ENCODE data around the gene PRDM8. TPM values are rescaled to one million over a fixed set of nuclear protein-coding genes. Genes with fewer than 3 reads are reported as not detected.
A peak's percentile ranks its signal among the peaks of the same experiment; 100 is the strongest.

The PRDM8 gene
- total RNA-seq, 1 experiment from 2014 or later: 5.3 TPM

DNA sequence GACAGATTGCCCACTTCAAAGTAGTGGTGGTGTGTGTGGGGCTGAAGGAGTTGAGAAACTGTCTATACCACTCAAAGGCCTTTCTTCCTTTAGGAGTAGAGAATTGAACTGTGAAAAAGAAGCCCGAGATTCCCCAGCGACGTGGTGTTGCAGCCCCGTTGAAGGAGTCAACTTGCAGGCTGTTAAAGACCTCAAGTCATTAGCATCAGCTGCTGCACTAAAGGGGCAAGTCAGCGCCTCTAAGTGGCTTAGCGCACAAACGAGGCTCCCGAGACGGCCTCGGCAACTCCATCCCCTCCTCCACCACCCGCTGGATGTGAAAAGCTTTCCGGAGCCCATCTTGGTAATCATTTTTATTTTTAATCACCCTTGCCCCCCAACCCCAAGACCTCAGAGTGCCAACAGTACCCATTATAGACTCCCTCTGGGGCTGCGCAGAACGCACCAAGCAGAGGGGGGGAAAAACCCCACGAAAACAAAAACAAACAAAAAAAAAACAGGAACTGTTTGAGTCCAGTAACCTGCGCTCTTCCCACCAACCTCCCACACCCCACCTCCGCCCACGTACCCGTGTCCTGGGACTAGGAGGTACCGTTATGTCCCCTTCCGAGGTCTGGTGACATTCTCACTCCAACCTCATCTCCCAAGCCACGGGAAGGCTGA lies 913 bp upstream of the PRDM8 start:
- no peak overlapping the region for H3K4me3 ChIP-seq (ENCODE audit: low read depth in 2 of 2, low read length in 2 of 2)
- intact Hi-C loops (cut with micrococcal nuclease; ENCODE audit: unreplicated experiment): no loop called here
- H3K9me3 ChIP-seq (ENCODE audit: control insufficient read depth, insufficient read depth, low read depth, low read length): no peaks in the 10 kb centered on the region
- ChIA-PET POLR2A (no interaction called here), CTCF (no interaction called here)
- in situ Hi-C loops (cut with HindIII; ENCODE audit: low pct_unique_long_range_greater_than_20kb, low sequenced_read_pairs): no loop called here
- no TSS peak for BruUV-seq (replicated peaks)
- TF ChIP-seq, protein P1, sequence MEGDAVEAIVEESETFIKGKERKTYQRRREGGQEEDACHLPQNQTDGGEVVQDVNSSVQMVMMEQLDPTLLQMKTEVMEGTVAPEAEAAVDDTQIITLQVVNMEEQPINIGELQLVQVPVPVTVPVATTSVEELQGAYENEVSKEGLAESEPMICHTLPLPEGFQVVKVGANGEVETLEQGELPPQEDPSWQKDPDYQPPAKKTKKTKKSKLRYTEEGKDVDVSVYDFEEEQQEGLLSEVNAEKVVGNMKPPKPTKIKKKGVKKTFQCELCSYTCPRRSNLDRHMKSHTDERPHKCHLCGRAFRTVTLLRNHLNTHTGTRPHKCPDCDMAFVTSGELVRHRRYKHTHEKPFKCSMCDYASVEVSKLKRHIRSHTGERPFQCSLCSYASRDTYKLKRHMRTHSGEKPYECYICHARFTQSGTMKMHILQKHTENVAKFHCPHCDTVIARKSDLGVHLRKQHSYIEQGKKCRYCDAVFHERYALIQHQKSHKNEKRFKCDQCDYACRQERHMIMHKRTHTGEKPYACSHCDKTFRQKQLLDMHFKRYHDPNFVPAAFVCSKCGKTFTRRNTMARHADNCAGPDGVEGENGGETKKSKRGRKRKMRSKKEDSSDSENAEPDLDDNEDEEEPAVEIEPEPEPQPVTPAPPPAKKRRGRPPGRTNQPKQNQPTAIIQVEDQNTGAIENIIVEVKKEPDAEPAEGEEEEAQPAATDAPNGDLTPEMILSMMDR (IDR thresholded peaks at IDR 0.05): no peak
- TF ChIP-seq SIN3A (IDR thresholded peaks at IDR 0.05; ENCODE audit: borderline replicate concordance, insufficient read depth, low read depth, low read length) (no peak), TCF7L2 (IDR thresholded peaks at IDR 0.05; ENCODE audit: low read depth, low read length) (no peak), POLR2AphosphoS5 (IDR thresholded peaks at IDR 0.05; ENCODE audit: low read depth, low read length) (no peak)
- TF ChIP-seq, protein P2, sequence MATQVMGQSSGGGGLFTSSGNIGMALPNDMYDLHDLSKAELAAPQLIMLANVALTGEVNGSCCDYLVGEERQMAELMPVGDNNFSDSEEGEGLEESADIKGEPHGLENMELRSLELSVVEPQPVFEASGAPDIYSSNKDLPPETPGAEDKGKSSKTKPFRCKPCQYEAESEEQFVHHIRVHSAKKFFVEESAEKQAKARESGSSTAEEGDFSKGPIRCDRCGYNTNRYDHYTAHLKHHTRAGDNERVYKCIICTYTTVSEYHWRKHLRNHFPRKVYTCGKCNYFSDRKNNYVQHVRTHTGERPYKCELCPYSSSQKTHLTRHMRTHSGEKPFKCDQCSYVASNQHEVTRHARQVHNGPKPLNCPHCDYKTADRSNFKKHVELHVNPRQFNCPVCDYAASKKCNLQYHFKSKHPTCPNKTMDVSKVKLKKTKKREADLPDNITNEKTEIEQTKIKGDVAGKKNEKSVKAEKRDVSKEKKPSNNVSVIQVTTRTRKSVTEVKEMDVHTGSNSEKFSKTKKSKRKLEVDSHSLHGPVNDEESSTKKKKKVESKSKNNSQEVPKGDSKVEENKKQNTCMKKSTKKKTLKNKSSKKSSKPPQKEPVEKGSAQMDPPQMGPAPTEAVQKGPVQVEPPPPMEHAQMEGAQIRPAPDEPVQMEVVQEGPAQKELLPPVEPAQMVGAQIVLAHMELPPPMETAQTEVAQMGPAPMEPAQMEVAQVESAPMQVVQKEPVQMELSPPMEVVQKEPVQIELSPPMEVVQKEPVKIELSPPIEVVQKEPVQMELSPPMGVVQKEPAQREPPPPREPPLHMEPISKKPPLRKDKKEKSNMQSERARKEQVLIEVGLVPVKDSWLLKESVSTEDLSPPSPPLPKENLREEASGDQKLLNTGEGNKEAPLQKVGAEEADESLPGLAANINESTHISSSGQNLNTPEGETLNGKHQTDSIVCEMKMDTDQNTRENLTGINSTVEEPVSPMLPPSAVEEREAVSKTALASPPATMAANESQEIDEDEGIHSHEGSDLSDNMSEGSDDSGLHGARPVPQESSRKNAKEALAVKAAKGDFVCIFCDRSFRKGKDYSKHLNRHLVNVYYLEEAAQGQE (IDR thresholded peaks at IDR 0.05; ENCODE audit: insufficient read depth in 1 of 2, low read depth in 2 of 2, low read length in 1 of 2): no peak
- H3K27me3 ChIP-seq (ENCODE audit: control insufficient read depth, insufficient read depth, low read length): no peaks in the 10 kb centered on the region
- no peaks in the 10 kb centered on the region for H3K4me1 ChIP-seq (ENCODE audit: control insufficient read depth, insufficient read depth, low read length)
- no peak for DNase-seq (ENCODE audit: low read depth, low spot score)
- no peak overlapping the region for H3K27ac ChIP-seq (ENCODE audit: low read length)
- H3K36me3 ChIP-seq (ENCODE audit: control insufficient read depth, insufficient read depth, low read length): no peaks in the 10 kb centered on the region
- ATAC-seq: no peak

DNA sequence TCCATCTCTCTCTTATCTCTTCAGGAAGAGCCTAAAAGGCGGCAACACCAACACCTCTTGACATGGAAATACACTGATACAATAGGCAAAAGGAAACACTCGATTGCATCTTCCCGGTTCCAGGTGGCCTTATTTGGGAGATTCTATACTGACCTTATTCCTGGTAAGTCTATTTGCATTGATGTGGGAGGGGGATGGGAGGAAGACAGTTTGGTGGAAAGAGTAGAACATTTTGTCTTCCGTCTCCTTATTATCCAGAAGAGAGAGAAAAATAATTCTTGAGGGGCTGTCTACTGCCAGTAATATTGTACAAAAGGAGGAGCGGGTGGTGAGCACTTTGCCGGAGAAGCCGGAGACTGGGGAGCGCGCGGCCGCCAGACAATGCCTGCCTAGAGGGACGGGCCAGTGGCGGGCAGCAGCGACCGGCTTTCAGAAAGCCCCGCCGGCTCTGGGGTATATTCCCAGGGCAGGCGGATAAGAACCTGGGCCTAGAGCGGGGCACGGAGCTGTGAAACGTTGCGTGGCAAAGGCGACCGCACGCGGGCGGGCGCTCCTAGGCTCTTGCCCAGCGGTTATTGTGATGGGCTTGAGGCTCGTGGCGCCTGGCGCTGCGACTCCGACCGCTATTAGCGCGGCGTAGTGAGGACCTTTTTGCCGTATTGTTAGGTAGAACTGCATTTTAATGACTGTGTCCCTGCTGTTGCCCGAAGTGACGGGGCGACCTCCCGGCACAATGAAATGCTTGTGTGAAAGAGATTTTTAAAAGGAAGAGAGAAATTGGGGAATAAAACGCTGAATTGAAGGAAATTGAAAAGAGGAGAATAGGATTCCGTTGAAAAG lies 518 bp downstream of the PRDM8 start:
- intact Hi-C loops (cut with micrococcal nuclease; ENCODE audit: unreplicated experiment) (no loop called here), in situ Hi-C loops (cut with HindIII; ENCODE audit: low pct_unique_long_range_greater_than_20kb, low sequenced_read_pairs) (no loop called here)
- TF ChIP-seq, protein P1 (IDR thresholded peaks at IDR 0.05): no peak
- no peak for TF ChIP-seq SIN3A (IDR thresholded peaks at IDR 0.05; ENCODE audit: borderline replicate concordance, insufficient read depth, low read depth, low read length)
- no peak for TF ChIP-seq POLR2AphosphoS5 (IDR thresholded peaks at IDR 0.05; ENCODE audit: low read depth, low read length)
- TF ChIP-seq, protein P2 (IDR thresholded peaks at IDR 0.05; ENCODE audit: insufficient read depth in 1 of 2, low read depth in 2 of 2, low read length in 1 of 2): no peak
- TF ChIP-seq TCF7L2 (IDR thresholded peaks at IDR 0.05; ENCODE audit: low read depth, low read length): no peak
- Histone ChIP-seq H3K27me3 (ENCODE audit: control insufficient read depth, insufficient read depth, low read length) (no peaks in the 10 kb centered on the region), H3K27ac (ENCODE audit: low read length) (no peak overlapping the region), H3K4me3 (ENCODE audit: low read depth in 2 of 2, low read length in 2 of 2) (peak overlapping the region in 1 of 2 experiments; percentile 30; a peak in 1 of 4 replicates), H3K9me3 (ENCODE audit: control insufficient read depth, insufficient read depth, low read depth, low read length) (no peaks in the 10 kb centered on the region), H3K36me3 (ENCODE audit: control insufficient read depth, insufficient read depth, low read length) (no peaks in the 10 kb centered on the region), H3K4me1 (ENCODE audit: control insufficient read depth, insufficient read depth, low read length) (no peaks in the 10 kb centered on the region)
- DNase-seq (ENCODE audit: low read depth, low spot score): no peak
- ChIA-PET CTCF (no interaction called here), POLR2A (no interaction called here)
- ATAC-seq: no peak
- BruUV-seq (replicated peaks): no TSS peak
